Measurements from ENCODE around the gene UFL1. TPM values are rescaled to one million over a fixed set of nuclear protein-coding genes. Genes with fewer than 3 reads are reported as not detected.

UFL1 gene
- total and polyA plus RNA-seq, 5 experiments from 2014 or later: 17.9 to 40.2 (median 22.6) TPM

DNA sequence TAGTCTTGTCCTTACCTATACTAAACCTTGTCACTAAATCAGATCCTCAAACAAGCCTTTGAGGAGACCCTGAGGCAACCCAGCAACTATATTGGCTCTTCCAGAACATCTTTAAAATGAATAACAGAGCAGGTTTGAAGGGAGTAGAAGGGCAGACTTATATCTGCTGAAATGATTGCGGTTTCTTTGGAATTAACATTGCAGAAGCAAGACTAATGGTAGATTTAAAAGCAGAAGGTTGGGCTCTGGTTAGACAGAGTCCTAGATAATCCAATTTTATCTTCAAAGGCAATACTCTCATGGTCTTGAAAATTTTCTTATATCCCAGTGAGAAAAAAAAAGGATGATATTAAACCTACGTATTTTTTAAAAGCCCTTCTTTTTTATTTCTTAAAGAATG, 60.4 kb downstream of the UFL1 start:
- peaks cover 7 to 20% (median 14%) of the 10 kb centered on the region in 5 donors for H3K27me3 Mint-ChIP-seq
- H3K27ac Mint-ChIP-seq: no peak overlapping the region
- no peaks in the 10 kb centered on the region for H3K9me3 Mint-ChIP-seq
- POLR2A ChIA-PET: no interaction called here
- H3K4me1 Mint-ChIP-seq: no peaks in the 10 kb centered on the region
- H3K4me3 Mint-ChIP-seq: no peak overlapping the region
- ATAC-seq: no peak
- no peak for DNase-seq
- H3K36me3 Mint-ChIP-seq: no peaks in the 10 kb centered on the region

DNA sequence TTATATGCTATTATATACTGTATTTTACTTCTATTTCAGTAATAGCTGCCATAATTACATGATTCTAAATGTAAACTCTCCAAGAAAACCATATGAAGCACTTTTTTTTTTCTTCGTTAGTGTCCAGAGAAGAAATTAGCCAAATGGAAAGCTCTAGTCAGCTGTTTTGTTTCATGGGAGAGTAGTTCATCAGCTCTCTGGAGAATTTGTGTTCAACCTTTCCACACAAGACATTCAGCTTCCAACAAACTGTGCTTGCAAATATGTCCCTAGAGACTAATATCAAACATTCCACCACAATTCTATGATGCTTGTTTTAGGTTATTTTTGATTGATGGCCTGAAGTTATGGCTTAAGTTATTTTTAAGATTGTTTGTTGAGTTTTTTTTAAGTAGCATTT, 60.8 kb downstream of the UFL1 start:
- Mint-ChIP-seq H3K9me3 (no peaks in the 10 kb centered on the region), H3K4me3 (no peak overlapping the region), H3K36me3 (no peaks in the 10 kb centered on the region), H3K27ac (no peak overlapping the region), H3K27me3 (peaks cover 4 to 20% (median 10%) of the 10 kb centered on the region in 5 donors), H3K4me1 (no peaks in the 10 kb centered on the region)
- no peak for DNase-seq
- POLR2A ChIA-PET: no interaction called here
- no peak for ATAC-seq

GRCh38 chr6:96604420-96604819, 82.8 kb downstream of the UFL1 start:
- POLR2A ChIA-PET: no interaction called here
- H3K4me1 Mint-ChIP-seq: no peaks in the 10 kb centered on the region
- no peaks in the 10 kb centered on the region for H3K36me3 Mint-ChIP-seq
- H3K27ac Mint-ChIP-seq: no peak overlapping the region
- ATAC-seq (no peak), DNase-seq (no peak)
- H3K4me3 Mint-ChIP-seq: no peak overlapping the region
- H3K9me3 Mint-ChIP-seq: no peaks in the 10 kb centered on the region
- H3K27me3 Mint-ChIP-seq: peaks cover 10 to 17% (median 13%) of the 10 kb centered on the region in 5 donors

Other genes with a start within 250 kb of the UFL1 start
- gene FHL5, start 41.3 kb downstream of the UFL1 start, total RNA-seq: not detected
- not detected for gene FHL5, start 41.3 kb downstream of the UFL1 start, polyA plus RNA-seq